Measurements from ENCODE around the gene BDKRB1.
"Not testable (repeated sequence)": the region's sequence is repeated elsewhere in the genome, so short reads cannot be mapped to it uniquely, and the experiment has no call there.

BDKRB1 gene

DNA sequence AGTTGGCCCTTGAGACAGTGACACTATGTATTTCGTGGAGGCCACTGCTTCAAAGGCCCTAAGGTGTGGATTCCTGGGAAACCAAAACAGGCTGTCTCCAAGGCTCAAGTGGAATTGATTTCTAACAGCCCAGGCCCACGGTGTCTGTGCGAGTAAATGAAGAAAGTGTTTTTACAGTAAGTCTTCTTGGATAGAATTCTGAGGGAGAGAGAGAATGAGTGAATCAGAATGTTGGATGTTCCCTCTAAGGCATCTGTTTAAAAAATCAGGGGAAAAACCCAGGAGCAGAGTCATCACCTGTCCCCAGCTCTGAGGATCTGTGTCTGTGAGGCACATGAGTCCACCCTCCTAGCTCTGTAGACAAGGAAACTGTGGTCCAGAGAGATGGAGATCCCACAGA, 22.3 kb upstream of the BDKRB1 start:
- DNase-seq (ENCODE audit: low spot score) = no peak

DNA sequence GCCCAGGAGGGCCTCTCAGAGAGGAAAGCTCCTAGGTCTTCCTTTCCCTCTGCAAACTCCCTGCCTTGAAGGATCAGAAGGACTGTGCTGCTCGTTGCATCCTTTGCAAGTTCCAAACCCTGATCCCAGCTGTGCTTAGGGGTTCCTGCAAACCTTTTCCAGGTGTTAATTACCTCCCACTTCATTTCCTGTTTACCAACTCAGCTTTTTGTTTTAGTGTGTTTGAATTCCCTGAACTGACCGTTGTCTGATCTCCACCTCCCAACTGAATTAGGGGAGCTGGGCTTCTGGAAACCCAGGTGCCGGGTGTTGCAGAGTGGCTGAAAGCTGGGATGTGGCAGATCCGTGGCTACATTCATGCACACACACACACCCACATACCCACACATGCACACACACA, 20.6 kb upstream of the BDKRB1 start:
- no peak for DNase-seq (ENCODE audit: low spot score)

DNA sequence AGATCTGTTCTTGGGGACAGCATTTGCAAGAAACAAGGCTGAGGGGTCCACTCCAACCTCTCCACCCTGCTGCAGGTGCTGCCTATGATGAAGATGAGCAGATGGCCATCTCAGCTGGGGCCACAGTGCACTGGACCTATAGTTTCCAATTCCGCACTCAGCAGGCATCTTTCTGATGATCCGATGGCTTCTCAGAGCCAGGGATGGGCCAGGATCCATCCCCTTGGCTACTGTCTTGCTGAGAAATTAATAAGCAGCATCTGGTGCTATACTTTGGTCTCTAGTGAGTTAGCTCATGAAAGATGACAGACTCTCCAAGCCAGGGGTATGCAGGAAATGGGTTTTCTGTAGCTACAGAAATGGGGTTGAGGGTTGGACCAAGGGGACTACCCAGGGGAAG, 18.4 kb upstream of the BDKRB1 start:
- no peak for DNase-seq (ENCODE audit: low spot score)

DNA sequence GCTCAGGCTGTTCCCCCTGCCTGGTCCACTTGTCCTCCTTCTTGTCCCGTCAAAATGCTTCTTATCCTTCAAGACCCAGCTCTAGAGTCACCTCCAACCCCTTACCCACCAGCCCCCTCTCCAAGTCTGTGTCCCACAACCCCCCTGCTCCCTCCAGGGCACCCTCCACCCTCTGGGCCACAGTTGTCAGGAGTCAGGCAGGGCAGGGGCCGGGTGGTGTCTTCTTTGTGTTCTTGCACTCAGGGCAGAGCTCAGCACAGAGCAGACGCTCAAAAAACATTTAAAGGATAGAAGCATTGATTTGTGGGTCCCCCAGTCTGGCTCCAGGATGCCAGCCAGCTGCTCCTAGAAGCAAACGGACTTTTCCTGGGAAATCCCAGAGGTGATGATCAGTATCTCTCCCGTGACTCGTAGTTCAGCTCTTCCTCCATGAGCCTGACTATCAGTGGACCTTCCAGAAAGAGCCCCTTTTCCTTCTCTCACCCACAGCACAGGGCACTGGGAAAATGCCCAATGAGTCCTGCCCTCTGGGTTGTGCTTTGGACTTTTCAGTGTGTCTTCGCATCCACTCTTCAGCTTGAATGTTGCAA, 17.2 kb upstream of the BDKRB1 start:
- no peak for DNase-seq (ENCODE audit: low spot score)

DNA sequence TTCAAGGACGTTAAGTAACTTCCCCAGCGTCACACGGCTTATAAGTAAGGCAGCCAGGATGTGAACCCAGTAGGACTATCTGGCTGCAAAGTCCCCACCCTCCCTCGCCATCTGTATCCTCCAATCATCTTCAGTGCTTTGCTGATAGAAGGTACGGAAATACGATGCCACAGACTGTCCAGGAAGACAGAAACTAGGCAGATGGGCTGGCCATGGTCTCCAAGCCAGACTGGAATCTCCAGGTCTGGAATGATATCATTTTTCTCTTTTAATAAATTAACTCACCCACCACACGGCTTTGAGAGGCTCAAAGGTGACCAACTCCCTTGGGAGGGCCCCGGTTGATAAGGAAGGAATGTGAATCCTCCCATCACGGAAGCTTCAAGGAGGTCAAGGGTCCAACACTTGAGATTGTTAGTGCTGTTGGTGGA, 16.3 kb upstream of the BDKRB1 start:
- DNase-seq (ENCODE audit: low spot score) = no peak

DNA sequence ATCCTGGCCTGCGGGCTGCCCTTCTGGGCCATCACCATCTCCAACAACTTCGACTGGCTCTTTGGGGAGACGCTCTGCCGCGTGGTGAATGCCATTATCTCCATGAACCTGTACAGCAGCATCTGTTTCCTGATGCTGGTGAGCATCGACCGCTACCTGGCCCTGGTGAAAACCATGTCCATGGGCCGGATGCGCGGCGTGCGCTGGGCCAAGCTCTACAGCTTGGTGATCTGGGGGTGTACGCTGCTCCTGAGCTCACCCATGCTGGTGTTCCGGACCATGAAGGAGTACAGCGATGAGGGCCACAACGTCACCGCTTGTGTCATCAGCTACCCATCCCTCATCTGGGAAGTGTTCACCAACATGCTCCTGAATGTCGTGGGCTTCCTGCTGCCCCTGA, 15.4 kb upstream of the BDKRB1 start:
- DNase-seq (ENCODE audit: low spot score) = no peak

DNA sequence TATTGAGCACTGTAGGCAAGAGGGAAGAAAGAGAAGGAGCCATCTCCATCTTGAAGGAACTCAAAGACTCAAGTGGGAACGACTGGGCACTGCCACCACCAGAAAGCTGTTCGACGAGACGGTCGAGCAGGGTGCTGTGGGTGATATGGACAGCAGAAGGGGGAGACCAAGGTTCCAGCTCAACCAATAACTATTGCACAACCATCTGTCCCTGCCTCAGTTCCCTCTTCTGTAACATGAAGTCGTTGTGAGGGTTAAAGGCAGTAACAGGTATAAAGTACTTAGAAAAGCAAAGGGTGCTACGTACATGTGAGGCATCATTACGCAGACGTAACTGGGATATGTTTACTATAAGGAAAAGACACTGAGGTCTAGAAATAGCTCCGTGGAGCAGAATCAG, 13.9 kb upstream of the BDKRB1 start:
- DNase-seq (ENCODE audit: low spot score) = no peak

DNA sequence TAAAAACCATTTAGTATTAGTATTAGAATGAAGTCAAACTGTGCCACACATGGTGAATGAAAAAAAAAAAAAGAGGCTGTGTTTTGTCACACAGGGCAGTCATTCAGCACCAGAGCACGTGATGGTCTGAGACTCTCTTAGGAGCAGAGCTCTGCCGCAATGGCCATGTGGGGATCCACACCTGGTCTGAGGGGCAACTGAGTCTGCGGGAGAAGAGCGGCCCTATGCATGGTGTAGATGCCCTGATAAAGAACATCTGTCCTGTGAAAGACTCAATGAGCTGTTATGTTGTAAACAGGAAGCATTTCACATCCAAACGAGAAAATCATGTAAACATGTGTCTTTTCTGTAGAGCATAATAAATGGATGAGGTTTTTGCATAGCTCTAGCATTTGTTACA, 12.2 kb upstream of the BDKRB1 start:
- DNase-seq (ENCODE audit: low spot score) = no peak

DNA sequence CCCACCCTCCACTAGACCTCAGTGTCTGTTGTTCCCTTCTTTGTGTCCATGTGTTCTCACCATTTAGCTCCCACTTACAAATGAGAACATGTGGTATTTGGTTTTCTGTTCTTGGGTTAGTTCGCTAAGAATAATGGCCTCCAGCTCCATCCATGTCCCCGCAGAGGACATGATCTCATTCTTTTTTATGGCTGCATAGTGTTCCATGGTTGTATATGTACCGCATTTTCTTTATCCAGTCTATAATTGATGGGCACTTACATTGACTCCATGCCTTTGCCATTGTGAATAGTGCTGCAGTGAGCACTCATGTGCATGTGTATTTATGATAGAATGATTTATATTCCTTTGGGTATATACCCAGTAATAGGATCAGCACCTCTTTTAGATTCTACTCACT, 10.9 kb upstream of the BDKRB1 start:
- DNase-seq (ENCODE audit: low spot score) = not testable (repeated sequence)

DNA sequence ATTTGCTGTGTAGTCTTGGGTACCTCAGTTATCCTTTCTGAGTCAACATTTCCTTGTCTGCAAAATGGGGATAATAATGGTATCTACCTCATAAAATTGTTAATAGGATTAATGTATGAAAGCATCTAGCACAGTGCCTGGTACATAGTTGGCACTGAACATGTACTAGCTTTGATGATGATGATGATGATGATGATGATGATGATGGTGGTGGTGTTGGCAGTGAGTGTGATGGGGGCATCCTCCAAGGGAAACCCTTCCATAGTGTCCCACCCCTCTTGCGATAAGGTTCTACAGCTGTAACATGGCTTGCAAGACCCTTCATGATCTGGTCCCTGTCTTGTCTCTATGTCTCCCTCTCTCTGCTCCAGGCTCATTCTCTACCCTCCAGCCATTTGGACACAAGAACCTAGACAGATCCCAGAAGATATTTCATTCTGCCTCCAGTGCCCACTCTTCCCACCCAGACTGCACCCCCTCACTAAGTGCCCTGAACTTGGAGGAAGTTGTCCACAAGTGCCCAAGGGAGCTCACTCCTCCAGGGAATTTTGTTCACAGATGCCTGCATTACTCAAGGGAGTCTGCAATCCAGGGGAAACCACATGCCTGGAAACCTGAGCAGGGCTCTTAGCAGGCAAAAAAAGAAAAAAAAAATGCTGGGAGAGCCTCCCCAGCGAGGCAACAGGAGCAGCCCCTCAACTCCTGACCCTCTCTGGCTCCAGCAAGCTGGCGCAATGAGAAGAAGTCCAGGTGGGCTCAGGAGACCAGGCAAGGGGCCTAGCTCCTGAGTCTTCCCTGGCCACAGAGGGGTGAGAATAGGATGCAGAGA, 10.1 kb upstream of the BDKRB1 start:
- no peak for DNase-seq (ENCODE audit: low spot score)

DNA sequence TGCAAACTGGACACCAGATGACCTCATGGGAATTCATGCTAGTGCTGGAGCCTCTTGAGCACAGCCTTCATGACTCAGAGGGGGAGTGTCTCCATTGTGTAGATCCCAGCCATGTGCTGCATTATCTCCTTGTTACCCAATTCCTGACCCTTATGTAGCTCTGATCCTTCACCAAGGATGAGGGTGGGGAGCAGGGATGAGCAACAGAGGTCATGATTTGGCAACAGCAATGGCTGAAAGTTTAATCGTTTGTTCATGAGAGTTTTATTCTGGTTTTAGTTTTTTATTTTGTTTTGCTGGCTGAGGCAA, 9.5 kb upstream of the BDKRB1 start:
- DNase-seq (ENCODE audit: low spot score) = peak; percentile 58

DNA sequence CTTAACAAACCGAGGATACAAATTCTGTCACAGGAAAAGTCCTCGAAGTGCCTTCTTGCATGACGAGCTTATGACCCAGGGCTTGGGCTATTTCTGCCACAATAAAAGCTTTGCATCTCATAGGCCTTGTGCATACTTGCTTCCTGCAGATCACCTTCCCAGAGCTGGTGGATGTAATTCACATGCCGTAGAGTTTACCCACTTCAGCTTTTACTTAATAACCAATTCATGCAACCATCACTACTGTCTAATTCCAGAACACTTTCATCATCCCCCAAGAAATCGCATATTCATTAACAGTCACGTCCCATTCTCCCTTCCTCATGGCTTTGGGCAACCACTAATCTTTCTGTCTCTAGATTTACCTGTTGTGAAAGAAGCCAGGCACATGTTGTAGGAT, 9.0 kb upstream of the BDKRB1 start:
- no peak for DNase-seq (ENCODE audit: low spot score)

DNA sequence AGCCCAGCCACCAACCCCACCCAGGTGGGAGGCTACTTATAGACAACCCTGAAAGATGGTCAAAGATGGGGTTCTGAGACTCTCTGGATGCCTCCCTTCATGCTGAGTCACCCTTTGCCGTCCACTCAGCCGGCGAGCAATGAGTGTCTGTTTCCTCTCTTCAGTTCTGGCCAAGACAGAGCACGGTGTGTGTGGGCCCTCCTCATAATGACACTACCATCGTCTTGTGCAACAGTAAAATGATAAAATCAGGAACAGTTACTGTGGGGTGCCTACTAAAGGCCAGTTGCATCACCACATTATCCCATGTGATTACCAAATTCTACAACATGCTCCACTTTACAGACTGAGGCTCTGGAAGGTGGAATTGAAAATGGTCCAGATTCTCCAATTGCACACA, 7.0 kb upstream of the BDKRB1 start:
- no peak for DNase-seq (ENCODE audit: low spot score)

DNA sequence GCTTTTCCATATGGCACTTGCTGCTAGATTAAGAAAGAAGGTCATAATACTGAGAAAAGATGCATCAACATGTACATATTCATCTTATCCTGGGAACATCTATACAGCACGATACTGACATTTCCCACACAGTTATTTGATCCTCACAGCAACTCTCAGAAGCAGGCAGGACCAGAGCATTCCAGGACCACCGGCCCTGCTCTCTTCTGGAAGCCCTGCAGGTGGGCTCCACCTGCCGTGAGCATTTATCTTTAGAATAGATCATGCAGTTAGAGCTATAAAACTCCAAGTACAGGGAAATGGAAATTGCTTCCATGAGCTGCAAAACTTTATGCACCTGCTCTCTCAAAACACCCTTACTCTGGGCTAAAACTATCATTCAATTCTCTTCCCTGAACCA, 5.5 kb upstream of the BDKRB1 start:
- DNase-seq (ENCODE audit: low spot score) = no peak

DNA sequence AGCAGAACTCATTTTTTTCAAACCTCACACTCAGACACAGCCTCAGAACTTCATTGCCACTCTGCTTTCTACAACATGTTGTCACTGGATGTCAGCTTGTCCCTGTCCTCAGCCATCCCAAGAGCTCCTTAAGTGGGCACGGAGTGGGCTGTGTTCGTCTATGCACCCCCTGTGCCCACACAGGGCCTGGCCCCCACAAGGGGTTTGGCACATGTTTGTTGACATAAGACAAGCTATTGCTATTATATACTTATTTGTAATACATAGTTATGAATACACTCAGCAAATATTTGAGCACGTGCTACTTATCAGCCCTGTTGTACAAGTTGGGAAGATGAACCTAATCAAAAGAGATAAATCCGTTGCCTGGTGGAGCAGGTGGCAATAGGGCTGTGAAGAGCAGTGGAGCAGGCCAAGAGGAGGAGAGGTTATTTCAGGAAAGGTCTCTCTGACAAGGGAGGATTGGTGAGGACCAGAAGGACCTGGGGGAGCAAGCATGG, 4.3 kb upstream of the BDKRB1 start:
- DNase-seq (ENCODE audit: low spot score) = no peak

DNA sequence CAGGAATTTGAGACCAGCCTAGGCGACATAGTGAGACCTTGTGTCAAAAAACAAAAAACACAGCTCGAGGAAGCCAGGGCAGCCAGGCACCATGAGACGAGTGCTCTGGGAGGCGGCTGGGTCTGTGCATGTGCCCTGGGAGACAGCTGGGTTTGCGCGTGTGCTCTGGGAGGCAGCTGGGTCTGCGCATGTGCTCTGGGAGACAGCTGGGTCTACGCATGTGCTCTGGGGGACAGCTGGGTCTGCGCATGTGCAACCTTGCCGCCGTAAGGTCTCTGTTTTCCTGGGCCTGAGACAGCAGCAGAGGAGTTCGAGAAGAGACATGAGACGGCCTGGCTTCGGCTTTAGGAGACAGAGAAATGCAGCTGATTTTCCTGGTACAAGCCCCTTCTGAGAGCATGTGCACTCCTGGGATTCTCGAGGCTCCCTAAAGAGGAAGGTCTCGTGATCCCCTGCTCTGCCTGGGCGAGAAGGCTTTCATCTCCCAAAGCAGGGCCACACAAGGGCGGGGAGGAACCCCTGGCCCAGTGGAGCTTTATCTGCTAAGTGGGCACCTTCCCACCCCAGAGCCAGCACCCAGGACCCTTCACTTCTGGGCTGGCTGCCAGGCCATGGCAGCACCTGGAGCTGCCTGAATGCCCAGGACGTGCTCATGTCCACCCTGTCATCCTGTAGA, 3.5 kb upstream of the BDKRB1 start:
- no peak for DNase-seq (ENCODE audit: low spot score)

DNA sequence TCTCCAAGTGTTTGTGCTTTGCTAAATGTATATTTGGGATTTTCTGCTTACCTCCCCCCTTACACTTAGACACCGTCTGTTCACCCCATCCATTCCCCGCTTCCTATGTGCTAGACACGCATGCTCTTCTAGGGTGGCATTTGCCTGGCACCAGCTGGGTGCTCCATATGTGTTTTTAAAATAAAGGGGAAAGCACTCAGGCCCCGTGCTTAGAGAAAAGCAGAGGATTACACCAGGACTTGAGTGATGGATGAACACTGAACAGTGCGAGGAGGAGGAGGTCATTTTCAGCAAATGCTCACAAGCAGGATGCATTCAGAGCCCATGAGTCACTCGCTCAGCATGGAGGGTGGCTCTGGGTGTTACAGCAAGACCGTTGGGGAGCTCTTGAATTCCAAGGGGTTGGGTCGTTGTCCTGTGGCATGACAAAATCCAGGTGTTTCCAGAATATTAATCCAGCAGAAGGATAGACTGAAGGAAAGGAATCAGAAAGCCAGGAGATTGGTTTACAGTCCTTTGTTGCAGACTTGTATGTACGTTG, 2.9 kb upstream of the BDKRB1 start:
- peak; percentile 48 for DNase-seq (ENCODE audit: low spot score)

DNA sequence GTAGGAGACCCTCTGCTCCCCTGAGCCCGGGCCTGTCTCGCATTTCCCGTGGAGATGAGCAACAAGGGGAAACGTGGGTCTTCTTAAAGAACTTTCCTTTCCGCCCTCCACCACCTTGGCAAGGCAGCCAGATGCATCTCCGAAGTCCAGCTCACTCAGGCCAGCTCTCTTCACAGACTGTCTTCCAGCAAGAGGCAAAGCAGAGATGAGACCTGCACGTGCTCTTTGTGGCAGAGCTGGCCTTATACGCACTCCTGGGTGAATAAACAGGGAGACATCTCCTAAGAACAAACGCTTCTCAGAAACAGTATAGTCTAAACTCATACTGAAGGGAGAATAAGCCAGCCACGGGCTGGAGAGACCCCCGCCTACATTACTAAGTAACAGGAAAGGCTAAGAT, 1.3 kb upstream of the BDKRB1 start:
- no peak for DNase-seq (ENCODE audit: low spot score)

DNA sequence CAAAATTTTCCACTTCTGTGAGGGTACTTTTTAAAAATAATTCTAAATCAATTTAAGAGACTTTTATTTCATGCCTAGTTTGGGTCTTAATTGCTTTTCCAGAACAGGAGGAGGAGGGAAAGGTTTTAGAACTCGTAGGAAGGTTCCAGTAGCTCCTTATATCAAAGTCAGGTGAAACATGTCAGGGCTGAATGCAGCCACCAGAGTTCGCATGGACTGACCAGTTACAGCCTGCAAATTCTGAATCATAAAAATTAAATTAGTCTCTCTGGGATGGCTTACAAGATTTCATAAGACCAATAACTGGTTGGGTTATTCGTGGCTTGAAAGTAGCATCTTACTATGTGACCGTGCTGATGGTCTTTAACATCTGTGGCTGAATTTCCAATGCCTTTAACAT, 397 bp downstream of the BDKRB1 start:
- DNase-seq (ENCODE audit: low spot score) = no peak

DNA sequence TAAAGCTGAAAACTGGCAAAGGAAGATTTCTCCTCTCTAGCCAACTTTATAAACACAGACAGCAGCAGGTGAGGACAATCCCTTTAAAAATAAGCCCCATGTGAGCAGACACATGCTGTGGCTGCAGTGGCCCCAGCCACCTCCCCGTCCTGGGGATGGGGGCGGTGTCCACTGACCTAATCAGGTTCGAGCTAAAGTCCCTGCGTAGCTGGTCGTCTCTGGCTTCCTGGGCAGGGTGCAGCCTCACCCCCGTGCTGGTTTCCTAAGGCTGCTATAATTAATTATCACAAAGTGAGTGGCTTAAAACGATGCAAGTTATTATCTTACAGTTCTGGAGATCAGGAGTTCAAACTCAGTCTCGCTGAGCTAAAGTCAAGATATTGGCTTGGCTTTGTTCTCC, 1.0 kb downstream of the BDKRB1 start:
- DNase-seq (ENCODE audit: low spot score) = no peak

DNA sequence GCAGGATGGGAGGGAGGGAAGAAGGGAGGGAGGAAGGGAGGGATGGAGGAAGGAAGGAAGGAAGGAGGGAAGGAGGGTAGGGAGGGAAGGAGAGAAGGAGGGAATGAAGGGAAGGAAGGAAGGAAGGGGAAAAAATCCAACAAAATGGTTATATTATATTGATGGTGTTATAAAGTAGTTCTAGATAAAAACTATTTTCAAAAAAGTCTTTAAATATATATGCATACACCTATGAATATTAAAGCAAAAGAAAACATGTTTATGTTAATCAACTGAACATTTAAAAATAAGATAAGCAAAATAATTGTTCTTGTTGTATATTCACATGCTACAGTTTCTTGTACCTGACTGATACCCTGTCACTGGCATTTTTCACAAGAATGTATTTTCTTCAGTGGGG, 1.9 kb downstream of the BDKRB1 start:
- no peak for DNase-seq (ENCODE audit: low spot score)

DNA sequence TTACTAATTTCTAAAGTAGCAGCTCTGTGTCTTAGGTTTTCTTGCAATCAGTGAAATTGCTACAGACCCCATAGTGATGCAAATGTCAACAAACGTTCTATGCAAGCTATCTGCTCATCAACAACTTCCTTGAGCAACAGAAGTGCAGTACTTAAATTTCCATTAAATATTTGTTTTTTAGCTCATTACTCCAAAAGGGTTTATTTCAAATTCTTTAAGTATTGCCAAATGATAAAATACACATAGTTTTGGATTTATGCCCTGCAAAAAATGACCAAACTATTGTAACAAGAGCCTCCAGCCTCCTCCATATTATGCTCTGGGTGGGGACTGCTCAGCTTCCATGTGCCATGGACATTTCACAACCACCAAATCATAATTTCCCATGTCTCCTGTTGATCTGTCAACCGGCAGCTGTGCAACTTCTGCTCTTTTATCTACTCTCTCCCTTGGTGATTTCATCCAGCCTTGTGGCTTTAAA, 4.4 kb downstream of the BDKRB1 start:
- DNase-seq (ENCODE audit: low spot score) = no peak

DNA sequence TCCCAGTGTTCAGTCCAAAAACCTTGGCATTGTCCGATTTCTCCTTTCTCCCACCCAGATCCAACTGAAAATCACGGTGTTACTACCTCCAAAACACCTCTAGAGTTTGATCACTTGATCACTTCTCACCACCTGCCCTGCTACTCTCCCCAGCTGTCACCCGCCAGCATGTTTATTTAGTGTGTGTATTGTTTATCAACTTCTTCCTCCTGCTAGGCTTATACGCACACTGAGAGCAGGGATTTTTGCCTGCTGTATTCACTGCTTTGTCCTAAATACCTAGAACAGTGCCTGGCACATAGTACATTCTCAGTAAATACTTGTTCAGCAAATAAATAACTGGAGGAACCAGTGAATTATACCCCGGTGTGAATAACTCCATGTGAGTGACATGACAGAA, 5.0 kb downstream of the BDKRB1 start:
- DNase-seq (ENCODE audit: low spot score) = no peak
